ENCODE data around the gene ARHGAP1. TPM values are rescaled to one million over a fixed set of nuclear protein-coding genes. Genes with fewer than 3 reads are reported as not detected.

ARHGAP1 gene
- total and polyA plus RNA-seq, 2 of the 13 experiments (the other 11 are each of a cell fraction or from before 2014, with no cell fraction given), result 18.6 to 30.3 TPM

GRCh38 chr11:46695345-46696211 lies 4.8 kb downstream of the ARHGAP1 start (continued):
- TF ChIP-seq TCF7 (IDR thresholded peaks at IDR 0.05; ENCODE audit: low read depth) (peak; percentile 78), ZNF709 (CRISPR knock-in tag; IDR thresholded peaks at IDR 0.05) (peak; percentile 48; the same call in 1 of the 2 replicates), NFRKB (IDR thresholded peaks at IDR 0.05) (no peak), ZMAT3 (CRISPR knock-in tag; conservative IDR thresholded peaks at IDR 0.05) (peak; percentile 92), TOPORS (CRISPR knock-in tag; IDR thresholded peaks at IDR 0.05) (no peak), CHD2 (IDR thresholded peaks at IDR 0.05; ENCODE audit: low read depth, low read length) (no peak), HES4 (CRISPR knock-in tag; IDR thresholded peaks at IDR 0.05; ENCODE audit: borderline replicate concordance) (peak; percentile 50; the same call in 1 of the 2 replicates), ZNF263 (CRISPR knock-in tag; IDR thresholded peaks at IDR 0.05) (peak; percentile 79), PAXIP1 (CRISPR knock-in tag; conservative IDR thresholded peaks at IDR 0.05) (peak; percentile 68), ZNF430 (CRISPR knock-in tag; IDR thresholded peaks at IDR 0.05) (peak; percentile 79; the same call in 1 of the 2 replicates), GABPB1 (CRISPR knock-in tag; IDR thresholded peaks at IDR 0.05) (peak; percentile 57), GTF2F1 (IDR thresholded peaks at IDR 0.05; ENCODE audit: low read length) (no peak), ZNF205 (CRISPR knock-in tag; IDR thresholded peaks at IDR 0.05) (0 out of 2 replicates have a peak, but pooled peaks have one; percentile 39), MTA1 (CRISPR knock-in tag; IDR thresholded peaks at IDR 0.05; ENCODE audit: borderline replicate concordance) (0 out of 2 replicates have a peak, but pooled peaks have one; percentile 21), ZNF503 (CRISPR knock-in tag; IDR thresholded peaks at IDR 0.05) (0 out of 2 replicates have a peak, but pooled peaks have one; percentile 15), ZBTB33 (CRISPR knock-in tag; IDR thresholded peaks at IDR 0.05) (peak; percentile 69), TBX2 (CRISPR knock-in tag; IDR thresholded peaks at IDR 0.05; ENCODE audit: borderline replicate concordance) (peak; percentile 84), MED1 (CRISPR knock-in tag; IDR thresholded peaks at IDR 0.05) (peak; percentile 91), HMG20A (CRISPR knock-in tag; IDR thresholded peaks at IDR 0.05; ENCODE audit: borderline replicate concordance) (peak; percentile 31; the same call in 1 of the 2 replicates), RFX1 (IDR thresholded peaks at IDR 0.05) (no peak), CBX5 (CRISPR knock-in tag; IDR thresholded peaks at IDR 0.05; ENCODE audit: borderline replicate concordance) (no peak)

Data from HepG2 (cell line).